Measurements from ENCODE around the gene KCNQ2. TPM values are rescaled to one million over a fixed set of nuclear protein-coding genes. Genes with fewer than 3 reads are reported as not detected.

The KCNQ2 gene
- total and polyA plus RNA-seq, 10 donors, result 0.13 to 3.5 (median 0.45) TPM; not detected in 2

- intact Hi-C loops (cut with DNase I; ENCODE audit: low total_unique reads), result no loop called here
- Histone ChIP-seq H3K27ac (no peak overlapping the region), H3K4me1 (peaks cover 0 to 14% (median 11%) of the 10 kb centered on the region in 6 donors), H3K9me3 (peaks cover 0 to 1% (median 0%) of the 10 kb centered on the region in 8 donors), H3K27me3 (replicated peaks in 1 of 7) (peaks cover 4 to 59% (median 10%) of the 10 kb centered on the region in 7 donors), H3K4me3 (no peak overlapping the region), H3K36me3 (no peaks in the 10 kb centered on the region)
- no peak for TF ChIP-seq POLR2AphosphoS5 (IDR thresholded peaks at IDR 0.05)
- TF ChIP-seq POLR2A (IDR thresholded peaks at IDR 0.05), result no peak
- no peak for TF ChIP-seq CTCF (IDR thresholded peaks at IDR 0.05 in 8 of 11, conservative IDR thresholded peaks at IDR 0.05 in 3 of 11)
- no peak for DNase-seq
- 83 to 94% (median 91%) methylated on average over 1 to 11 of the region's 11 CpGs for WGBS, 5 donors
Observed at GRCh38 chr20:63355781-63356295, 116.6 kb downstream of the KCNQ2 start.

DNA sequence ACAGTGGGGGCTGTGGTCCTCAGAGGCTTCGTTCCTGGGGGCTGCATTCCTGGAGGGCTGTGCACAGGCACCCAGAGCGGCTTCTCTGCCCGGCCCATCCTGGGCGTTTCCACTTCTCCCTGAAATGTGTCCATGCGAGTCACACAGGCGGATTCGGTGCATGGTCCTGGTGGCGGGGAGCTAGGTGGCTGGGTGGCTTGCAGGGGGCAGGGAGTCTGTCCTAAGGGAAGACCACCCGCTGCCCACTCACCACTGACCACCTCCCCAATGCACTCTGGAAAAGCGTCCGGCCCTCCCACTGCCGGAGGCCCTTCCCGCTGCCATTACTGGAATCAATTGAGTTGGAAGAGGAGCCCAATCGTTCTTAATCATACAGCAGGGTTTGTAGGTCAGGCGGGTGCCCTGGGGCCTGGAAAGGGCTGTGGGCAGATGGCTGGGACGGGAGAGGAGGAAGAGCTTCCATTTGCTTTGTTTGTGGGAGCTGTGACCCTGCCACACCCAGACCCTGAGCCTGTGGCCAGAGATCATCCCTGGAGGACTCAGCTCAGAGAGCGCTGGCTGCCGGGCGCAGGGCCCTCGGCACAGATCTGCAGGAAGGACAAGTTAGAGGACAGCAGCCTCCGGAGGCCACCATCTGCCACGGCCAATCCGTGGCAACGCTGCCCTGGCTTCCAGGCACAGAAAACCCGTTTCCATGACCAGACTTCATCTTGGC is 117.7 kb downstream of the KCNQ2 start:
- Histone ChIP-seq H3K36me3 (no peaks in the 10 kb centered on the region), H3K27me3 (replicated peaks in 1 of 7) (peaks cover 0 to 49% (median 0%) of the 10 kb centered on the region in 7 donors), H3K9me3 (peaks cover 0 to 4% (median 0%) of the 10 kb centered on the region in 8 donors), H3K27ac (no peak overlapping the region), H3K4me1 (peaks cover 0 to 4% (median 2%) of the 10 kb centered on the region in 6 donors), H3K4me3 (no peak overlapping the region)
- no peak for TF ChIP-seq POLR2AphosphoS5 (IDR thresholded peaks at IDR 0.05)
- TF ChIP-seq POLR2A (IDR thresholded peaks at IDR 0.05), result no peak
- no peak for TF ChIP-seq CTCF (IDR thresholded peaks at IDR 0.05 in 8 of 11, conservative IDR thresholded peaks at IDR 0.05 in 3 of 11)
- whole genome bisulfite sequencing, 5 donors, result 79 to 89% (median 85%) methylated on average over 15 to 25 of the region's 25 CpGs
- no peak for DNase-seq
- intact Hi-C loops (cut with DNase I; ENCODE audit: low total_unique reads), result no loop called here

DNA sequence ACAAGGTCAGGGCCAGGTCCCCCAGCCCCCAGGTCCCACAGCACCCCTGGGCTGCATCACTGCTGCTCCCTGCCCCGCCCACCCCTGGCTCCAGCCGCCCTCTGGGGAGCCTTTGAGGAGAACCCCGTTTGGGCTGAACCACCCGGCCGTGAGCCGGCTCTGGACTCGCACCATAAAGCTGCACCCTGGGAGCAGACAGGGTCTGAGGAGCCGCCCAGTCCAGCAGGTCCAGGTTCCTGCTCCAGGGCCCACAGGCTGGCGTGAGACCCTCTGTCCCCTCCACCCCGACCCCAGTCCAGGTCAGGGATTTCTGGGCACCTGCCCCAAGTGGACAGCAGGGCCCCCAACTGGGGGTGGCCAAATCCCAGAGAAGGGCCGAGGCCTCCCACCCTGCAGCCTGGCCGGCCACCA is 119.6 kb downstream of the KCNQ2 start:
- Histone ChIP-seq H3K4me3 (no peak overlapping the region), H3K36me3 (no peaks in the 10 kb centered on the region), H3K27ac (no peak overlapping the region), H3K4me1 (peaks cover 0 to 4% (median 2%) of the 10 kb centered on the region in 6 donors), H3K27me3 (replicated peaks in 1 of 7) (peaks cover 0 to 29% (median 0%) of the 10 kb centered on the region in 7 donors), H3K9me3 (peaks cover 0 to 4% (median 0%) of the 10 kb centered on the region in 8 donors)
- no peak for DNase-seq
- TF ChIP-seq POLR2A (IDR thresholded peaks at IDR 0.05) (no peak), CTCF (IDR thresholded peaks at IDR 0.05 in 8 of 11, conservative IDR thresholded peaks at IDR 0.05 in 3 of 11) (no peak), POLR2AphosphoS5 (IDR thresholded peaks at IDR 0.05) (no peak)
- WGBS, 5 donors, result 55 to 100% (median 60%) methylated on average over 1 to 12 of the region's 12 CpGs; no CpG with 5 or more reads in 1 of the 5 donors
- intact Hi-C loops (cut with DNase I; ENCODE audit: low total_unique reads), result no loop called here

Data from spleen (tissue), 11 donors.